ENCODE measurements around the gene PMF1. TPM values are rescaled to one million over a fixed set of nuclear protein-coding genes. Genes with fewer than 3 reads are reported as not detected.

The PMF1 gene
- total RNA-seq, 1 donor from 2014 or later, result 61.4 TPM

- Histone ChIP-seq H3K27me3 (no peaks in the 10 kb centered on the region), H3K4me3 (no peak overlapping the region), H3K9me3 (no peaks in the 10 kb centered on the region), H3K27ac (no peak overlapping the region), H3K36me3 (peaks cover 12 to 17% of the 10 kb centered on the region in 2 donors), H3K4me1 (no peaks in the 10 kb centered on the region)
- TF ChIP-seq, protein P1, sequence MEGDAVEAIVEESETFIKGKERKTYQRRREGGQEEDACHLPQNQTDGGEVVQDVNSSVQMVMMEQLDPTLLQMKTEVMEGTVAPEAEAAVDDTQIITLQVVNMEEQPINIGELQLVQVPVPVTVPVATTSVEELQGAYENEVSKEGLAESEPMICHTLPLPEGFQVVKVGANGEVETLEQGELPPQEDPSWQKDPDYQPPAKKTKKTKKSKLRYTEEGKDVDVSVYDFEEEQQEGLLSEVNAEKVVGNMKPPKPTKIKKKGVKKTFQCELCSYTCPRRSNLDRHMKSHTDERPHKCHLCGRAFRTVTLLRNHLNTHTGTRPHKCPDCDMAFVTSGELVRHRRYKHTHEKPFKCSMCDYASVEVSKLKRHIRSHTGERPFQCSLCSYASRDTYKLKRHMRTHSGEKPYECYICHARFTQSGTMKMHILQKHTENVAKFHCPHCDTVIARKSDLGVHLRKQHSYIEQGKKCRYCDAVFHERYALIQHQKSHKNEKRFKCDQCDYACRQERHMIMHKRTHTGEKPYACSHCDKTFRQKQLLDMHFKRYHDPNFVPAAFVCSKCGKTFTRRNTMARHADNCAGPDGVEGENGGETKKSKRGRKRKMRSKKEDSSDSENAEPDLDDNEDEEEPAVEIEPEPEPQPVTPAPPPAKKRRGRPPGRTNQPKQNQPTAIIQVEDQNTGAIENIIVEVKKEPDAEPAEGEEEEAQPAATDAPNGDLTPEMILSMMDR (IDR thresholded peaks at IDR 0.05), result no peak
- intact Hi-C loops (cut with DNase I), result no loop called here
- DNase-seq (ENCODE audit: low spot score in 2 of 2), result no peak
Measured at GRCh38 chr1:156228501-156228900, 15.7 kb downstream of the PMF1 start.

DNA sequence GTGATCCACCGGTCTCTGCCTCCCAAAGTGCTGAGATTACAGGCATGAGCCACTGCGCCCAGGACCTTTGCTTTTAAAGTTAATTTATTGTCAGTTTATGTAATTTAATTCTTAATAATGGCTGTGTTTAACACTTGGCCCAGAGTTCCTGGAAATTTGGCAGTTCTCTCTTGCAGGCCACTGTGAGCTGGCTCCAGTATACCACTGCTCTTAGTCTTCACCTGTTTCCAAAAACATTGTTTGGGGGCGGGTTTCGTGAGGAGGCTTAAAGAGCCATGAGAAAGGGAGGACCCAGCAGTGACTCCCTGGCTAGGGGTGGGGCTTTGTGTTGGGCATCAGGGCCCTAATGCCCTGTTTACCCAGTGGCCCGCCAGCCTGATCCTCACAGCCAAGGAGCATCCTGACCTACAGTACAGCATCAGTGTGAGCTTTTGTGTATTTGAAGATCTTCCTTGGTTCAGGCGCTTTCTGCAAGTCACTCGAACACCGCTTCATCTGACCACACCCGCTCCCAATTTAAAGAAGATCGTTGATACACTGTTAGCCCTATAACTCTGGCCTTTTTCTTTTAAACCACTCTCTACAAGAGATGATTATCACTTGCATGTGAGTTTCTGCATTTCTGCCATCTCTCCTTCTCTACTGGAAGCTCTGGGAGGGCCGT lies 17.1 kb downstream of the PMF1 start:
- Histone ChIP-seq H3K27me3 (no peaks in the 10 kb centered on the region), H3K4me1 (no peaks in the 10 kb centered on the region), H3K27ac (no peak overlapping the region), H3K36me3 (peaks cover 20 to 24% of the 10 kb centered on the region in 2 donors), H3K4me3 (no peak overlapping the region), H3K9me3 (no peaks in the 10 kb centered on the region)
- intact Hi-C loops (cut with DNase I), result no loop called here
- TF ChIP-seq, protein P1 (IDR thresholded peaks at IDR 0.05), result no peak
- no peak for DNase-seq (ENCODE audit: low spot score in 2 of 2)

DNA sequence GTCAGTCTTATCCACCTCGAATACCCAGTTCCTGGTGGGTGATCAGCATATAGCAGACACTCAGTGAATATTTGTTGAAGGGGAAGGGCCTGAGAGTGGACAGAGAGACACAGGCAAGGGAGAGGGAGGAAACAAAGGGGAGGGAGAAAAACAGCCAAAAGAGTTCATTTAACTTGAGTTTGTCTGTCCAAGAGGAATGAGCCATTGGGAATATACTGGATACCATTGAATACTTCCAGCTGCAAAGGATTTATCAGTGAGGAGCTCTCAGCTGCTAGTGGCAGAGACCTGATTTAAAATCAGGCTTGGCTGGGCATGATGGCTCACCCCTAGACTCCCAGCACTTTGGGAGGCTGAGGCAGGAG lies 17.6 kb downstream of the PMF1 start:
- Histone ChIP-seq H3K9me3 (no peaks in the 10 kb centered on the region), H3K27ac (no peak overlapping the region), H3K4me3 (no peak overlapping the region), H3K27me3 (no peaks in the 10 kb centered on the region), H3K4me1 (no peaks in the 10 kb centered on the region), H3K36me3 (peaks cover 25 to 27% of the 10 kb centered on the region in 2 donors)
- intact Hi-C loops (cut with DNase I), result no loop called here
- TF ChIP-seq, protein P1 (IDR thresholded peaks at IDR 0.05), result no peak
- no peak for DNase-seq (ENCODE audit: low spot score in 2 of 2)

DNA sequence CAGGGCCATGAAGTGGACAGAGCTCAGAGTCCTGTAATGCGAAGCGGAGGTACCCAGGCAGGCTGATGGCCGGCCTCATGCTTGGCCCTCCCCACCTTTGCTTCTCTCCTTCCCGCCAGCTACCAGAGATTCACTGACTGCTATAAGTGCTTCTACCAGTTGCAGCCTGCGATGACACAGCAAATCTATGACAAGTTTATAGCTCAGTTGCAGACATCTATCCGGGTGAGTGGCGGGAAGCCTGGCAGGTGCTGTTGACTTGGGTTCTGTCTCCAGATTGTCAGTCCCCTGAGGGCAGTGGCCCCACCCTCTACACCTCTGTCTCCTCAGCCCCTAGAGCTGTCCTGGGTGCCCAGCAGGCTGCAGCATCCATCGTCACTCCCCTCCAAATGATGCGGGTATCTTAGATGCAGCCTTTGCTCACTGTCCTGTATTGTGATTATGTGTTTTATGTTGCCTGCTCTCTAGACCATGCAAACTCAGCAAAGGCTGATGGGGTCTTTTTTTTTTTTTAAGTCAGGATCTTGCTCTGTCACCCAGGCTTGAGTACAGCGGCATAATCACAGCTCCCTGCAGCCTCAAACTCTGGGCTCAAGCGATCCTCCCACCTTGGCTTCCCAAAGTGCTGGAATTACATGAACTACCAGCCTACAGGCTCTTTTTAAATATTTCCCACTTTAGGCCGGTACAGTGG lies 19.5 kb downstream of the PMF1 start:
- H3K27me3 ChIP-seq, result no peaks in the 10 kb centered on the region
- peaks cover 38 to 43% of the 10 kb centered on the region in 2 donors for H3K36me3 ChIP-seq
- TF ChIP-seq, protein P1 (IDR thresholded peaks at IDR 0.05), result no peak
- H3K9me3 ChIP-seq, result no peaks in the 10 kb centered on the region
- intact Hi-C loops (cut with DNase I), result no loop called here
- H3K4me1 ChIP-seq, result no peaks in the 10 kb centered on the region
- no peak for DNase-seq (ENCODE audit: low spot score in 2 of 2)
- H3K27ac ChIP-seq, result no peak overlapping the region
- H3K4me3 ChIP-seq, result no peak overlapping the region

GRCh38 chr1:156233426-156234127 lies 20.8 kb downstream of the PMF1 start:
- no peak for DNase-seq (ENCODE audit: low spot score in 2 of 2)
- intact Hi-C loops (cut with DNase I), result no loop called here

More at GRCh38 chr1:156233426-156234127, 20.8 kb downstream of the PMF1 start:
- Histone ChIP-seq H3K36me3 (peaks cover 50 to 52% of the 10 kb centered on the region in 2 donors), H3K27me3 (no peaks in the 10 kb centered on the region), H3K4me1 (no peaks in the 10 kb centered on the region), H3K4me3 (no peak overlapping the region), H3K9me3 (no peaks in the 10 kb centered on the region), H3K27ac (no peak overlapping the region)
- TF ChIP-seq, protein P1 (IDR thresholded peaks at IDR 0.05), result no peak
